NCI-H1417 treated with DMSO at 0.1 percent for 48 hours (cell line): Measurements from ENCODE around the gene AMPD3.

Experiments used
- DNase-seq: peaks from one replicate; lab custom pipeline; 2025; lab: John Stamatoyannopoulos, UW

The AMPD3 gene

GRCh38 chr11:10438458-10438857 lies 16.6 kb upstream of the AMPD3 start:
- no peak for DNase-seq

- no peak for DNase-seq
These were observed 15.7 kb upstream of the AMPD3 start for GRCh38 chr11:10439351-10439750.

- no peak for DNase-seq
These were observed 15.1 kb upstream of the AMPD3 start for GRCh38 chr11:10439924-10440323.

- no peak for DNase-seq
These were observed 14.7 kb upstream of the AMPD3 start for GRCh38 chr11:10440401-10440800.

GRCh38 chr11:10441091-10441490 lies 14.0 kb upstream of the AMPD3 start:
- DNase-seq: no peak

GRCh38 chr11:10441652-10442503 lies 13.2 kb upstream of the AMPD3 start:
- no peak for DNase-seq

- no peak for DNase-seq
These were observed 11.9 kb upstream of the AMPD3 start for GRCh38 chr11:10443152-10443551.

- no peak for DNase-seq
These were observed 11.3 kb upstream of the AMPD3 start for GRCh38 chr11:10443721-10444235.

GRCh38 chr11:10444725-10445315 lies 10.2 kb upstream of the AMPD3 start:
- no peak for DNase-seq

- no peak for DNase-seq
These were observed 7.6 kb upstream of the AMPD3 start for GRCh38 chr11:10447445-10447844.

GRCh38 chr11:10450462-10451425 lies 4.3 kb upstream of the AMPD3 start:
- no peak for DNase-seq

- DNase-seq: no peak
These were observed 3.5 kb upstream of the AMPD3 start for GRCh38 chr11:10451426-10452116.

GRCh38 chr11:10452211-10452767 lies 2.8 kb upstream of the AMPD3 start:
- no peak for DNase-seq

GRCh38 chr11:10453261-10453660 lies 1.8 kb upstream of the AMPD3 start:
- DNase-seq: no peak

GRCh38 chr11:10455637-10456487 lies 798 bp downstream of the AMPD3 start:
- DNase-seq: no peak

GRCh38 chr11:10456519-10456918 lies 1.5 kb downstream of the AMPD3 start:
- DNase-seq: no peak

- no peak for DNase-seq
These were observed 2.8 kb downstream of the AMPD3 start for GRCh38 chr11:10457901-10458300.

GRCh38 chr11:10459029-10459970 lies 4.2 kb downstream of the AMPD3 start:
- DNase-seq: no peak

- no peak for DNase-seq
These were observed 5.7 kb downstream of the AMPD3 start for GRCh38 chr11:10460611-10461275.
